K562 (cell line): ENCODE measurements around the gene CFAP141.

Experiments used
- BRCA1 ChIP-seq, 2 experiments: fragments of 450-650 bp in 1 of 2; sonication (generic) in 1 of 2; formaldehyde crosslinking in 1 of 2; IDR thresholded peaks; 2 replicates each; pipeline versions ENCODE4 v1.5.0 to v1.6.1; 2017 to 2020; ENCODE audit warnings: mild to moderate bottlenecking in 1 of 2, missing genetic modification reagents in 1 of 2
- CUX1 ChIP-seq: fragments of 200-800 bp; sonication (Bioruptor generic); IDR thresholded peaks from 2 replicates; pipeline ENCODE4 v1.6.1; 2016; ENCODE audit warnings: missing genetic modification characterization, missing compliant biosample characterization
- EHMT2 ChIP-seq: fragments of 450-650 bp; IDR thresholded peaks from 2 replicates; pipeline ENCODE4 v1.6.1; 2018; ENCODE audit warnings: antibody characterized with exemption
- NFYB ChIP-seq: IDR thresholded peaks from 2 replicates; pipeline ENCODE4 v1.6.1; 2011; ENCODE audit warnings: mild to moderate bottlenecking, moderate library complexity; ENCODE audit not compliant: insufficient read length; ENCODE audit errors: extremely low read depth
- SP2 ChIP-seq: IDR thresholded peaks from 2 replicates; pipeline ENCODE4 v1.6.1; 2011; ENCODE audit warnings: mild to moderate bottlenecking, low read depth, low read length, moderate library complexity; ENCODE audit not compliant: poor library complexity, severe bottlenecking; ENCODE audit errors: extremely low read depth
- SUPT5H ChIP-seq: fragments of 450-650 bp; IDR thresholded peaks from 2 replicates; pipeline ENCODE4 v1.6.1; 2016
- YY1 ChIP-seq, 3 experiments: IDR thresholded peaks; 2 replicates each; pipeline ENCODE4 v1.6.1; 2011; ENCODE audit warnings: low read length in 2 of 3, mild to moderate bottlenecking in 2 of 3, moderate library complexity in 2 of 3, borderline replicate concordance in 1 of 3, control low read depth in 1 of 3, low read depth in 1 of 3; ENCODE audit not compliant: insufficient read depth in 3 of 3, insufficient replicate concordance in 2 of 3, control insufficient read depth in 1 of 3, insufficient read length in 1 of 3; ENCODE audit errors: extremely low read depth in 1 of 3
- ZNF3 ChIP-seq: fragments of 250-450 bp; sonication (Bioruptor Pico); IDR thresholded peaks from 2 replicates; pipeline ENCODE4 v1.5.0; 2021; ENCODE audit warnings: mild to moderate bottlenecking, moderate library complexity
- ZNF764 ChIP-seq: fragments of 250-450 bp; sonication (Bioruptor Pico); IDR thresholded peaks from 2 replicates; pipeline ENCODE4 v1.4.0; 2020; ENCODE audit warnings: low read depth, mild to moderate bottlenecking, moderate library complexity
- ZZZ3 ChIP-seq: fragments of 450-650 bp; IDR thresholded peaks from 2 replicates; pipeline ENCODE4 v1.6.1; 2016; ENCODE audit warnings: antibody characterized with exemption, mild to moderate bottlenecking, moderate library complexity
- TF ChIP-seq, protein P1 (sequence below): fragments of 450-650 bp; formaldehyde crosslinking; IDR thresholded peaks from 2 replicates; pipeline ENCODE4 v1.4.0; 2020; ENCODE audit warnings: mild to moderate bottlenecking, moderate library complexity
- TF ChIP-seq, protein P2 (sequence below): sonication (generic); formaldehyde crosslinking; IDR thresholded peaks from 2 replicates; pipeline ENCODE4 v1.8.1; 2023; ENCODE audit warnings: mild to moderate bottlenecking, missing genetic modification reagents, moderate library complexity
- TF ChIP-seq, protein P3 (sequence below), 2 experiments: fragments of 200-800 bp in 1 of 2; sonication (Bioruptor generic) in 1 of 2; sonication (generic) in 1 of 2; formaldehyde crosslinking in 1 of 2; IDR thresholded peaks in 1 of 2; conservative IDR thresholded peaks in 1 of 2; 2 replicates each; pipeline versions ENCODE4 v1.5.0 to v1.6.1; 2016 to 2020; ENCODE audit warnings: missing compliant biosample characterization in 1 of 2, missing genetic modification characterization in 1 of 2, missing genetic modification reagents in 1 of 2
- TF ChIP-seq, protein P4 (sequence below), 3 experiments: IDR thresholded peaks in 2 of 3; conservative IDR thresholded peaks in 1 of 3; 2 replicates each; pipeline ENCODE4 v1.5.1; 2011 to 2012; ENCODE audit warnings: low read length in 3 of 3, mild to moderate bottlenecking in 3 of 3, control low read depth in 2 of 3, improper control_type of control experiment in 1 of 3, inconsistent platforms in 1 of 3, low read depth in 1 of 3, mixed read lengths in 1 of 3, moderate library complexity in 1 of 3; ENCODE audit not compliant: insufficient read depth in 2 of 3

- TF ChIP-seq, protein P1, sequence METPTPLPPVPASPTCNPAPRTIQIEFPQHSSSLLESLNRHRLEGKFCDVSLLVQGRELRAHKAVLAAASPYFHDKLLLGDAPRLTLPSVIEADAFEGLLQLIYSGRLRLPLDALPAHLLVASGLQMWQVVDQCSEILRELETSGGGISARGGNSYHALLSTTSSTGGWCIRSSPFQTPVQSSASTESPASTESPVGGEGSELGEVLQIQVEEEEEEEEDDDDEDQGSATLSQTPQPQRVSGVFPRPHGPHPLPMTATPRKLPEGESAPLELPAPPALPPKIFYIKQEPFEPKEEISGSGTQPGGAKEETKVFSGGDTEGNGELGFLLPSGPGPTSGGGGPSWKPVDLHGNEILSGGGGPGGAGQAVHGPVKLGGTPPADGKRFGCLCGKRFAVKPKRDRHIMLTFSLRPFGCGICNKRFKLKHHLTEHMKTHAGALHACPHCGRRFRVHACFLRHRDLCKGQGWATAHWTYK (CRISPR knock-in tag): no peak
- no peak for TF ChIP-seq EHMT2
- no peak for TF ChIP-seq ZNF3 (CRISPR knock-in tag)
- TF ChIP-seq, protein P2, sequence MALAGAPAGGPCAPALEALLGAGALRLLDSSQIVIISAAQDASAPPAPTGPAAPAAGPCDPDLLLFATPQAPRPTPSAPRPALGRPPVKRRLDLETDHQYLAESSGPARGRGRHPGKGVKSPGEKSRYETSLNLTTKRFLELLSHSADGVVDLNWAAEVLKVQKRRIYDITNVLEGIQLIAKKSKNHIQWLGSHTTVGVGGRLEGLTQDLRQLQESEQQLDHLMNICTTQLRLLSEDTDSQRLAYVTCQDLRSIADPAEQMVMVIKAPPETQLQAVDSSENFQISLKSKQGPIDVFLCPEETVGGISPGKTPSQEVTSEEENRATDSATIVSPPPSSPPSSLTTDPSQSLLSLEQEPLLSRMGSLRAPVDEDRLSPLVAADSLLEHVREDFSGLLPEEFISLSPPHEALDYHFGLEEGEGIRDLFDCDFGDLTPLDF (CRISPR knock-in tag): no peak
- TF ChIP-seq NFYB: no peak
- no peak for TF ChIP-seq SUPT5H
- TF ChIP-seq CUX1 (CRISPR knock-in tag): no peak
- TF ChIP-seq ZNF764: no peak
- TF ChIP-seq, protein P3, sequence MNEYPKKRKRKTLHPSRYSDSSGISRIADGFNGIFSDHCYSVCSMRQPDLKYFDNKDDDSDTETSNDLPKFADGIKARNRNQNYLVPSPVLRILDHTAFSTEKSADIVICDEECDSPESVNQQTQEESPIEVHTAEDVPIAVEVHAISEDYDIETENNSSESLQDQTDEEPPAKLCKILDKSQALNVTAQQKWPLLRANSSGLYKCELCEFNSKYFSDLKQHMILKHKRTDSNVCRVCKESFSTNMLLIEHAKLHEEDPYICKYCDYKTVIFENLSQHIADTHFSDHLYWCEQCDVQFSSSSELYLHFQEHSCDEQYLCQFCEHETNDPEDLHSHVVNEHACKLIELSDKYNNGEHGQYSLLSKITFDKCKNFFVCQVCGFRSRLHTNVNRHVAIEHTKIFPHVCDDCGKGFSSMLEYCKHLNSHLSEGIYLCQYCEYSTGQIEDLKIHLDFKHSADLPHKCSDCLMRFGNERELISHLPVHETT (CRISPR knock-in tag; conservative IDR thresholded peaks at IDR 0.05 in 1 of 2, IDR thresholded peaks at IDR 0.05 in 1 of 2): no peak
- TF ChIP-seq, protein P4, sequence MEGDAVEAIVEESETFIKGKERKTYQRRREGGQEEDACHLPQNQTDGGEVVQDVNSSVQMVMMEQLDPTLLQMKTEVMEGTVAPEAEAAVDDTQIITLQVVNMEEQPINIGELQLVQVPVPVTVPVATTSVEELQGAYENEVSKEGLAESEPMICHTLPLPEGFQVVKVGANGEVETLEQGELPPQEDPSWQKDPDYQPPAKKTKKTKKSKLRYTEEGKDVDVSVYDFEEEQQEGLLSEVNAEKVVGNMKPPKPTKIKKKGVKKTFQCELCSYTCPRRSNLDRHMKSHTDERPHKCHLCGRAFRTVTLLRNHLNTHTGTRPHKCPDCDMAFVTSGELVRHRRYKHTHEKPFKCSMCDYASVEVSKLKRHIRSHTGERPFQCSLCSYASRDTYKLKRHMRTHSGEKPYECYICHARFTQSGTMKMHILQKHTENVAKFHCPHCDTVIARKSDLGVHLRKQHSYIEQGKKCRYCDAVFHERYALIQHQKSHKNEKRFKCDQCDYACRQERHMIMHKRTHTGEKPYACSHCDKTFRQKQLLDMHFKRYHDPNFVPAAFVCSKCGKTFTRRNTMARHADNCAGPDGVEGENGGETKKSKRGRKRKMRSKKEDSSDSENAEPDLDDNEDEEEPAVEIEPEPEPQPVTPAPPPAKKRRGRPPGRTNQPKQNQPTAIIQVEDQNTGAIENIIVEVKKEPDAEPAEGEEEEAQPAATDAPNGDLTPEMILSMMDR (IDR thresholded peaks at IDR 0.05 in 2 of 3, conservative IDR thresholded peaks at IDR 0.05 in 1 of 3; ENCODE audit: insufficient read depth in 2 of 3, low read depth in 1 of 3, low read length in 3 of 3): no peak
- TF ChIP-seq ZZZ3: no peak
- no peak for TF ChIP-seq BRCA1 (IDR thresholded peaks at IDR 0.05)
- TF ChIP-seq BRCA1 (CRISPR knock-in tag; IDR thresholded peaks at IDR 0.05): no peak
- TF ChIP-seq SP2: no peak
- no peak for TF ChIP-seq YY1 (IDR thresholded peaks at IDR 0.05; ENCODE audit: borderline replicate concordance in 1 of 3, control insufficient read depth in 1 of 3, extremely low read depth in 1 of 3, insufficient read depth in 3 of 3, insufficient read length in 1 of 3, insufficient replicate concordance in 2 of 3, low read depth in 1 of 3, low read length in 2 of 3)
Measured at GRCh38 chr1:154167461-154167860, 38.7 kb downstream of the CFAP141 start.
